ENCODE data around the gene MVB12B.
A peak's percentile ranks its signal among the peaks of the same experiment; 100 is the strongest.

Gene MVB12B

DNA sequence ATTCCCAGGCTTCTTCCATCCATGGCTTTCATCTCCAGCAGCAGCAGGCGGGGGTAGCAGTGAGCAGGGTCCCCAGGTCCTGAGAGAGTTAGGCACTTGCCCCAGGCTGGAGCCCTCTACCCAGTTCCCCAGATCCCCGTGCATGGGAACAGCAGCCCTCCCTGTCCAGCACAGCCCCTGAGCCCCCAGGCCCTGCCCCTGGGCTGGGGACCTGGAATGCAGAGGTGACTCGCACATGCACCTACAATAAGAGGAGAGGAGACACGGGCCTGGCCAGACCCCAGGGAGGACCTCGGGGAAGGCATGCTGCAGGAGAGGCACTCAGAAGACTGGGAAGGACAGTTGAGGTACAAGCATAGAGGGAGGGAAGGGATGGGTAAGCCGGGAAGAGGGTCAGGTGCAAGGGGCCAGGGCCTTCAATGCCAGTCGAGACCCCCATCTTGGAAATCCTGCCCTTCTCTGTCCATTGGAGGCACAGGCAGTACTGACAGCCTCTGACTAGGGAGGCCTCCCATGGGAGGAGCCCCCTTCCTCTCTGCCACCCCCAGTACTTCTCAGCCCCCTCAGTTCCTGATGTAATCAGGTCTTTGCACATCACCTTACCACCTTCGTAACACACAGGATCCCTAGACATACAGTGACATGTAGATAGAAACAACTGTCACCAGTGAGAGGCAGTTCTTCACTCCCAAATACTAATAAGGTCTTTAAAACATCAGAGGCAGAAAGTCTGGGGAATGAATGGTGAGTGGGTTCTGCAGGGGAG is 151.8 kb downstream of the MVB12B start:
- H3K27me3 ChIP-seq (replicated peaks) = no peaks in the 10 kb centered on the region
- TF ChIP-seq, protein P1, sequence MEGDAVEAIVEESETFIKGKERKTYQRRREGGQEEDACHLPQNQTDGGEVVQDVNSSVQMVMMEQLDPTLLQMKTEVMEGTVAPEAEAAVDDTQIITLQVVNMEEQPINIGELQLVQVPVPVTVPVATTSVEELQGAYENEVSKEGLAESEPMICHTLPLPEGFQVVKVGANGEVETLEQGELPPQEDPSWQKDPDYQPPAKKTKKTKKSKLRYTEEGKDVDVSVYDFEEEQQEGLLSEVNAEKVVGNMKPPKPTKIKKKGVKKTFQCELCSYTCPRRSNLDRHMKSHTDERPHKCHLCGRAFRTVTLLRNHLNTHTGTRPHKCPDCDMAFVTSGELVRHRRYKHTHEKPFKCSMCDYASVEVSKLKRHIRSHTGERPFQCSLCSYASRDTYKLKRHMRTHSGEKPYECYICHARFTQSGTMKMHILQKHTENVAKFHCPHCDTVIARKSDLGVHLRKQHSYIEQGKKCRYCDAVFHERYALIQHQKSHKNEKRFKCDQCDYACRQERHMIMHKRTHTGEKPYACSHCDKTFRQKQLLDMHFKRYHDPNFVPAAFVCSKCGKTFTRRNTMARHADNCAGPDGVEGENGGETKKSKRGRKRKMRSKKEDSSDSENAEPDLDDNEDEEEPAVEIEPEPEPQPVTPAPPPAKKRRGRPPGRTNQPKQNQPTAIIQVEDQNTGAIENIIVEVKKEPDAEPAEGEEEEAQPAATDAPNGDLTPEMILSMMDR (IDR thresholded peaks at IDR 0.05; ENCODE audit: low read depth, low read length, missing control alignments) = no peak
- DNase-seq = no peak
- no peak overlapping the region for H3K4me3 ChIP-seq (ENCODE audit: low read depth, low read length)
- no peaks in the 10 kb centered on the region for H3K36me3 ChIP-seq (replicated peaks)
- no peak overlapping the region for H3K27ac ChIP-seq
- in situ Hi-C loops (cut with HindIII; ENCODE audit: low pct_ligation_motif_present, low sequenced_read_pairs) = no loop called here

DNA sequence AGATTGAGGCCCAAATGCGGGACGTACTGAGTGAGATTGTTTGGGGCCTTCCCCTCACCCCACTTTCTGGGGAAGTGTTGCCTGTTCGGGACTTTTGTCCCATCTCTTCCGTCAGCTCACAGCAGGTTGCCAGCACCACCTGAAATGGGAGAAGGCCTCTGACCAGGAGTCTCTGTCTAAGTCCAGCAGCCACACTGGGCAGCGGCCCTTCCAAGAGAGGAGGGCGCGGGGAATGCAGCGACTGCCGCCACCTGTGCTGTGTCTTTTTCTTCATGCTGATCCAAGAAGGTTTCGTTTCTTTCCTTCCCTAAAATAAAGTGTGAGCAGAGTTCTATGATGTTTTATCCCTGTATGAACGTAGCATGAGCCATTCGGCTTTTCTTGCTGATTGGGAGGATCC is 152.9 kb downstream of the MVB12B start:
- H3K27ac ChIP-seq = no peak overlapping the region
- no peaks in the 10 kb centered on the region for H3K27me3 ChIP-seq (replicated peaks)
- no peak for DNase-seq
- H3K36me3 ChIP-seq (replicated peaks) = no peaks in the 10 kb centered on the region
- in situ Hi-C loops (cut with HindIII; ENCODE audit: low pct_ligation_motif_present, low sequenced_read_pairs) = no loop called here
- TF ChIP-seq, protein P1 (IDR thresholded peaks at IDR 0.05; ENCODE audit: low read depth, low read length, missing control alignments) = no peak
- H3K4me3 ChIP-seq (ENCODE audit: low read depth, low read length) = no peak overlapping the region

DNA sequence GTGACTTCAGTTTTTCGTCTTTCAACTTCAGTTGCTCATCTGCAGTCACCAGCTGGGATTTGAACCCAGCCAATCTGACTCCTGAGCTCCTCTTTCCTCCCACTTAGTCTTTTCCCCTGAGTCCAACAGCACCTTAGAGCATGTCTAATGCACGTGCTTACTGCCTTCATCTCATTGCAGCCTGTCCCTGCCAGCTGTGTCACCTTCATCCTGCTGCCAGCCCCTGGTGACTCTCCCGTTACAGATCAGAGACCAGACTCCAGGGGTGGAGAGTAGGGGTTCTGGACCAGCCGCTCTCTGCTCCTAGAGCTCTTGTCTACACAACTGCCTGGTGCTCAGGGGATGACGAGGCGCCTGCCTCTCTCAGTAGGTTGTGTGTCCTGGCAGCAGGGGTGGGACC is 154.2 kb downstream of the MVB12B start:
- TF ChIP-seq, protein P1 (IDR thresholded peaks at IDR 0.05; ENCODE audit: low read depth, low read length, missing control alignments) = no peak
- H3K4me3 ChIP-seq (ENCODE audit: low read depth, low read length) = no peak overlapping the region
- in situ Hi-C loops (cut with HindIII; ENCODE audit: low pct_ligation_motif_present, low sequenced_read_pairs) = no loop called here

DNA sequence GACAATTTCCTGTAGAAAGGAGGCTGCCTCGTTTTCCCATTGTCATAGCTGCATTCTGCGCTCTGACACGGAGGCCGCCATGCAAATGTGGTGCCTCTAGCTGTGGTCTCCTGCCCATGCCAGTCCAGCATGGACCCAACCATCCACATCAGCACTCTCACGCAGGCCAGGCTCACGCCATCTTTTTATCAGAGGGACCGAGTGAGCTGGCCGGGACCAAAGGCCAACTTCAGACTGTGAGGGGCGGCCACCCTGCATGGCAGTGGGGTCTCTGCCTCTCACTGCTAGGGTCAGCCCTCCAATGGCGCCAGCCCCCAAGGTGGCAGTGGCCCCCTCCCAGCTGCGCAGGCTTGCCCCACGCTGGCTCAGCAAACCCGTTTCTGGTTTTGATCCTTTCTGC is 155.2 kb downstream of the MVB12B start:
- Histone ChIP-seq H3K27ac (no peak overlapping the region), H3K27me3 (replicated peaks) (no peaks in the 10 kb centered on the region), H3K36me3 (replicated peaks) (no peaks in the 10 kb centered on the region), H3K4me3 (ENCODE audit: low read depth, low read length) (no peak overlapping the region)
- in situ Hi-C loops (cut with HindIII; ENCODE audit: low pct_ligation_motif_present, low sequenced_read_pairs) = no loop called here
- no peak for DNase-seq
- TF ChIP-seq, protein P1 (IDR thresholded peaks at IDR 0.05; ENCODE audit: low read depth, low read length, missing control alignments) = no peak

More for the DNA sequence above, 154.2 kb downstream of the MVB12B start:
- Histone ChIP-seq H3K27ac (no peak overlapping the region), H3K27me3 (replicated peaks) (no peaks in the 10 kb centered on the region), H3K36me3 (replicated peaks) (no peaks in the 10 kb centered on the region)
- no peak for DNase-seq

DNA sequence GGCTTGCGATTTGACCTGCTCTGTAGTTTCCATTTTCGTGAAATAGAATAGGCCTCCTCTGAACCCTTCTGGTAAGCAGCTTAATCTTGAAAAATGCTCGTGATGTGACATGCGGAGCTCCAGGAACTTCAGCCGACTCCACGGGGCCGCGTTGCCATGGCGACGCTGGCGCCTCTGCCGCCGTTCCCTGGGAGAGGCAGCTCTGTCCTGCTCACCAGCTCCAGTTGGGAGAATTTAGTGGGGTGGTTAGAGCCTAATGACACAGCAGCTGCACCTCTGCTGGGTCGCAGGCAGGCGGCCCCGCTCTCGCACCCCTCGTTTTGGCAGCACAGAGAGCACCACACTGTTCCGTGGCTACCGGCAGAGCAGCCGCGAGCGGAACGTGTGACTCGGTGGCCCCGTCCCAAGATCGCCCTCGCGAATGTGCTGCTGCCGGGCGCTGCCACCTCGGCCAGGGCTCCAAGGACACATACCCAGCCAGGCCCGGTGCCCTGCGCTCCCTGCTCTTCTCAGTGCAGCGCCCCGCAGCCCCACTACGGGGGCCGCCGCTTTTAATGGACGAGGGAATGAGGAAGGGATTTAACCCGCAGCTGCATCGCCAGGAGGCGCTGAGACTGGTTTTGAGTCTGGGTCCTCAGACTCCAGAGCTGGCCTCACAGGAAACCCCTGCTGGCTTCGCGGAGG is 155.9 kb downstream of the MVB12B start:
- TF ChIP-seq, protein P1 (IDR thresholded peaks at IDR 0.05; ENCODE audit: low read depth, low read length, missing control alignments) = peak; percentile 31
- peak; percentile 69 for DNase-seq
- Histone ChIP-seq H3K27ac (no peak overlapping the region), H3K27me3 (replicated peaks) (no peaks in the 10 kb centered on the region), H3K36me3 (replicated peaks) (no peaks in the 10 kb centered on the region), H3K4me3 (ENCODE audit: low read depth, low read length) (peak overlapping the region; percentile 44)
- in situ Hi-C loops (cut with HindIII; ENCODE audit: low pct_ligation_motif_present, low sequenced_read_pairs) = no loop called here
